GM18498 (cell line): ENCODE data around the gene CRACR2A.

Experiments
- ATAC-seq: cut with Tn5 transposase; IDR thresholded peaks from one replicate; pipeline ENCODE4 v1.9.1; 2021; ENCODE audit warnings: mild to moderate bottlenecking, moderate library complexity; ENCODE audit not compliant: unreplicated experiment

The CRACR2A gene

DNA sequence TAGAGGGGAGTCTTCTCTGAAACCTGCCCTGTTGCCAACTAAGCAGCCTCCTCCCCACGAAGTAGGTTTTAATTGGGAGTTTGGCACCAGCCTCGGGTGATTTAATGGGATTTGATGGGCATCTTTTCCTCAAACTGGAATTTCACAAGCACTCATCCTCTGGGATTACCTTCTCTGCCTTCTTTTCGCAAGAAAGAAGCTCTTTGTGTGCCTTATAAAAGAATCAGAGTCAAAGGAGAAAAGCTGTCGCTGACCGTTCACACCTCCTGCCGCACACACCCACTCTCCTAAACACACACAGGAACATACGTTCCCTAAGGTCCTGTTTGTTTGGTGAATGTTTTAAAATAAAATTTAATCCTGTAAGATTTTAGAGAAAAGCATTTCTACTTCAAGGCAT is 177.9 kb downstream of the CRACR2A start:
- ATAC-seq, result no peak

DNA sequence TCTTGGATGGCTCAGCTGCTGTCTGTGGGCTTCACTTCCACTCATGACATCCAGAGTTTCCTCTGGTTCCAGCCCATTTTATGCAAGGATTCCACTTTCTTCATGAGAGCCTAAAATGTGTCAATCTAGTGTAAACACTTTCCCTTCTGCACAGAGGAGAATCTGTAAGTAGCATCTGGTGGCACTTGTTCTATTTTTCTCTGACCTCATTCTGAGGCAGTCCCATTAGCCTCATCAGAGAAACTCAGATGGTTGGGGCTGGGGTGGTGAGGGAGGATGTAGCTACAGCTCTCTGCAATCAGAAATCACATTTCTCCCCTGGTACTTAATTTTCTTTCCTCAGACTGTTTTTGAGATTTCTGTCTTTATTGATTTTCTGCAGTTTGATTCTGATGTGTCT is 180.3 kb downstream of the CRACR2A start:
- ATAC-seq, result no peak

DNA sequence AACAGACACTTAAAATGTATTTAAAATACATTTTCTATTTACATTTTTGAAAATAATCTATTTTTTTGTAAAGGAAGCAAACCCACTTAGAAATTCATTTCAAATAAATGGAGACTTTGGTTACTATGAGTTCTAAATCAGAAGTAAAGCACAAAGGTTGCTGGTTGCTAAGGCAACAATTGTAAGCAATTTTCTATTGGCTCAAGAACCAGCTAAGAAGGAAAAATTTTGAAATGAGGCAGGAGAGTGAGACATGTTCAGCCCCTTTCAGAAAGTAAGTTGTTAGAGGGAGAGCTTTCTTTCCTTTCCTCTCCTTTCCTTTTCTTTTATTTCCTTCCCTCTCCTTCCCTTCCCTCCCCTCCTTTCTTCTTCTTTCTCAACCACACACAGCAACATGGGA is 181.2 kb downstream of the CRACR2A start:
- no peak for ATAC-seq

DNA sequence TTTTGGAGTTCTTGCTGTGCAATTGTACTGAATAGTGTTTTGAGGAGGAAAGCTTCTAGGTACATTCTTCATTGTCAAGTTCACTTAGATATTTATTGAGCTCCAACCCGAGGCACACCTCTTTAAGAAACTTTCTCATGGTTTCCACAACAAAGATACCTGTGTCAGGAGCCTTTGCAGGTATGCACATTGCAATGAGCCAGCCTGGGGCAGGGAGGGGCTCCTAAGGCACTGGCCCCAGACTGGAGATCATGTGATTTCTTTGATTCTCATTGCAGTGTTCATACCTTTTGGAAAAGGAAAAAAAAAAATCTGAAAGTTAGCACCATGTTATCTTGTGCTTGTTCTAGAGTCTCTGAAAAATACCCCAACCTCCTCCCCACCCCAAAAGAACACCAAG is 181.6 kb downstream of the CRACR2A start:
- no peak for ATAC-seq

DNA sequence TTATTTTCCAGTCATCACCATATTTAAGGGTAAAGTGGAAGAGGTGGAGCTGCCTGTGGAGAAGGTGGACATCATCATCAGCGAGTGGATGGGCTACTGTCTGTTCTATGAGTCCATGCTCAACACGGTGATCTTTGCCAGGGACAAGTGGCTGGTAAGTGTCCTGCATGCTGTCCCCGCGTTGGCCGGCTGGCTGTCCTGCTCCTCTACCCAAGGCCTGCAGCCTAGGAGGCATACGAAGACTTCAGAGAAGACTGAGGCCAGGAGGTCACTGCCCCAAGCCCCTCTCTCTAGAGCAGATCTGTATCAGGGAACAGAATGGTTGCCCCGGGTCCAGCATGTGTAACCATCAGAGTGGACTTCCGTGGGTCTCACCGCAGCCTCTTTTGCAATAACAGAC is 184.2 kb downstream of the CRACR2A start:
- ATAC-seq, result no peak

DNA sequence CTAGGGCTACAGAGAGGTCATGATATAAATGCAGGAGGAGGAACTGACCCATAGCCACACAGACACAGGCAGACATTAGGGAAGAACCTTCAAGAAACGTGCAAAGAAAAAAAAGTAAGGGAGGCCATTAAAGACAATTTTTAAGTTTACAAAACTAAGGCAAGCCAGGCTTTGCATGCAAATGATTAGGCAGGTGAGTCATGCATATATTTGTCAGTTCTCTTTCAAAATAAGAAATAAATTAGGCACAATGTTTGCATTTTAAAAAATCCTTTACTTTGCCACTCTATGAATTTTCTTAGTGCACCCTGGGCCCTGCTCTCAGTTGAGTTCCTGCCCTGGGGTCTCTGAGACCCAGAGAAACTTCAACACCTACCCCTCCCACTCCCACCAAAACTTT is 186.9 kb downstream of the CRACR2A start:
- ATAC-seq, result no peak
